Measurements from ENCODE around the gene STX3.
"Not testable (repeated sequence)": the region's sequence is repeated elsewhere in the genome, so short reads cannot be mapped to it uniquely, and the experiment has no call there.

Gene STX3

DNA sequence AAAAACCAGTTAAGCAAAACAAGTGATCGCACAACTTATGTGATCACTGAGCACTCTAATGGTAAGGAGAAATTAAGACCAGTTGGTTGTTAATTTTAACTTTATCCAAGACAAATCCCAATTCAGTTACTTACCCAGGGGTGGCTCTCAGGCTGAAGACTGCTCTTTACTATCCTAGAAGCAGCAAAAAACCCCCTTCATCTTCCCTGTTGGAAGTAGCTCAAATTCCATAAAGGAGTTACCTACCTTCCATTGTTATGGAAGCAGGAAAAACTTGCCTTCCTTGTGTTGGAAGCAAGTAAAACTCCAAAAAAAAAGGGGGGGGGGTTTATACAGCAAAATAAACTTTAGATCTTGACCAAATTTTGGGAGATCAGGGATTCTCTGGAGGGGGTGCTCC, 60.6 kb downstream of the STX3 start:
- H3K27ac ChIP-seq: no peak overlapping the region
- TF ChIP-seq CTCF (conservative IDR thresholded peaks at IDR 0.05): no peak

GRCh38 chr11:59816434-59816833, 61.3 kb downstream of the STX3 start:
- H3K27ac ChIP-seq: not testable (repeated sequence)

- no peak overlapping the region for H3K27ac ChIP-seq
- TF ChIP-seq CTCF (conservative IDR thresholded peaks at IDR 0.05): no peak
Measured at GRCh38 chr11:59818572-59818971, 63.4 kb downstream of the STX3 start.

GRCh38 chr11:59822989-59823566, 67.9 kb downstream of the STX3 start:
- no peak overlapping the region for H3K27ac ChIP-seq
- TF ChIP-seq CTCF (conservative IDR thresholded peaks at IDR 0.05): peak; percentile 82

GRCh38 chr11:59829358-59829757, 74.2 kb downstream of the STX3 start:
- TF ChIP-seq CTCF (conservative IDR thresholded peaks at IDR 0.05): no peak
- no peak overlapping the region for H3K27ac ChIP-seq

DNA sequence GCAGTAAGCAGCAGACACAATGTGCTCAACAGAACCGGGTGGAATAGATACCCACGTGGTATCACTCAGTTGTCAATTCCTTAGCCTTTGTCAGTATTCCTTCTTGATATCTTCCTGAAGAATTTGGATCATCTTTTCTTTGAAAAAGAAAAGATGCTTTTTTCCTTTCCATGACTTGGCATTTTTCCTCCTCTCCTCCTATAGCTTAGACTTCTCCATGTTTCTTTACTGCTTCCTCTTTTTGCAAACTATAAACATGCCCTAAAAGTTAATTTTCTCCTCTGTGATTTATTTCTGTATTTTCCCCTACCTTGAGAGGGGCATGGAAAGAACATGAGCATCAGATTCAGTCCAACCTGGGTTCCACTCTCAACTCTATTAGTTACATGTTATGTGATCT, 78.4 kb downstream of the STX3 start:
- no peak overlapping the region for H3K27ac ChIP-seq
- no peak for TF ChIP-seq CTCF (conservative IDR thresholded peaks at IDR 0.05)

GRCh38 chr11:59839615-59840014, 84.4 kb downstream of the STX3 start:
- H3K27ac ChIP-seq: no peak overlapping the region
- no peak for TF ChIP-seq CTCF (conservative IDR thresholded peaks at IDR 0.05)

DNA sequence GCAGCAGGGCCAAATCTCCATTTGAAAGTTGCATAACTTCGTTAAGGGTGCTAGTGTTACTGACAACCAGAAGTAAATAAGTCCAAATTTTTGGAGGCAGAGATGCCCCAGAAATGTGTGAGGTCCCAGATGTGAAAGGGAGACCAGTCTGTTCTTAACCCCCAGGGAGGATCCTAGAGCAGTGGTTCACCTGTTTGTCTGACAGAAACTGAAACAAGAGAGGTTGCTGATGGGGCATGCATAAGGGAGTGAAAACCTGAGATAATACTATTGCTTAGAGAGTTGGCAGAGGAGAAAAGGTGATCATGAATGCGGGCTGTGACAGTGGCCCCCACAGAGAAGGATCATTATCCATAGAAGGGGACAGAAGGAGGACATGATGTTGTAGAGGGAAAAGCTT, 86.3 kb downstream of the STX3 start:
- no peak for TF ChIP-seq CTCF (conservative IDR thresholded peaks at IDR 0.05)
- H3K27ac ChIP-seq: no peak overlapping the region
